Femur (tissue), 1 donor: Measurements from ENCODE around the gene ARHGAP5.

ENCODE experiments used
- DNase-seq: peaks from one replicate; pipeline ENCODE4 v3.0.0-alpha.2; 2017

The ARHGAP5 gene

DNA sequence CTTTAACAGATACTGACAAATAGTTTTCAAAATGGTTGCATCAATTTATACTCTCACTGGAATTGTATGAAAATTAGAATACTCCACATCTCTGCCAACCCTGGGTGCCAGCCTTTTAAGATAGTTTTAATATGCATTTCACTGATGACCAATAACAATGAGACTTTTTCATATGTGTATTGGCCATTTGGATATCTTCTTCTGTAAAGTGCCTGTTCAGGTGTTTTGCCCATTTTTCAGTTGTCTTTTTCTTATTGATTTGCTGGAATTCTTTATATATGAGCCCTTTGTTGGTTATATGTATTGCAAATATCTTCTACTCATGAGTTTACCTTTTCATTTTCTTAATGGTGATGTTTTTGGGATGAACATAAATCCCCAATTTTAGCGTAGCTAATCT is 108.0 kb downstream of the ARHGAP5 start:
- no peak for DNase-seq

DNA sequence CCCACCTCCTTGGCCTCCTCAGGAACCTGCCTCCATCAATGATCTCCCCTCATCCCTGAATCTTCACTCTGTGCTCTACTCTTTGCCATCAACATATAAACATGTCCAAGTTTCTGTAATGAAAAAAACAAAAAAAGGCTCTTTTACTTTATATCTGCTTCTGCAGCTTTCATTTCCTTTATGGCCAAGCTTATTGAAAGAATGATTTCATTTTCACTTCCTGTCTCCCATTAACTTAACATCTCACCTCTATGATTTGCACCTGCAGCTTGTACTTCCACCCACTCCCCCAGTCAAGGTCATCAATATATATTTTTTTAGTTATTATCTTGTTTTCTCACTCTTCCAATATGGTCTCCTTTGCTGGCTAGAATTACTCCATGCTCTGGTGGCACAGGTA is 109.1 kb downstream of the ARHGAP5 start:
- no peak for DNase-seq

DNA sequence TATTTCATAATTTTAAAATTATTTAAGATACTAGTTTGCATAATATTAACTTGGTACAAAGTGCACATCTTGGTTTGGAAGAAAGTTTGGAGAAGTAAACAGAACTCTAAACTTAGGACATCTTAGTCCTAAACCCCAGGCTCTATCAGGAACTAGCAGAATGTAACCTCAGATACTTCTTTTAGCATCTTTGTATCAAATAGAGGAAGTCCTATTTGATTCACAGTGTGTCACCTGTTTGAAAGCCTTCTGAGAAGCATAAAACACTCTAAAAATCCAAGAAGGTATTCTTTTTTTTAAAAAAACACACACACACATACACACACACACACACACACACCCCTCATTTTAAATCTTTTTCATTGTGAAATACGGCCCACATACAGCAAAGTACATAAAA is 112.7 kb downstream of the ARHGAP5 start:
- DNase-seq = no peak

DNA sequence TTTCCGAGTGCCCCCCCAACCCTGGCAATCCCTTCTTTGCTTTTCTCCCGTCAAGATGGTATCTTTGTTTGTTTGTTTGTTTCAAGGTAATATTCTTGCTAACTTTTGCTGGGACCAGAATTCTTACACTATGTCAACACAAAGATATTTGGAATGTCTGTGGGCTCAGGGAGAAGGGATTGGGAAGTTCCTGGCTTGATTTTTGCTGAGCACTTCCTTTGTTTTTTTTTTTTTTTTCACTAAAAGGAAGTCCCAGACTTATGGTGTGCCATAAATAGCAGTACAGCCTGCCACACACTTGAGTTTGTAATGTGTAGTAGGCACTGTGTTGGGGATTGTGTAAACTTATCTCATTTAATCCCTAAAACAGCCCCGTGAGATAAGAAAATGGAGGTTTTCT is 113.6 kb downstream of the ARHGAP5 start:
- no peak for DNase-seq

DNA sequence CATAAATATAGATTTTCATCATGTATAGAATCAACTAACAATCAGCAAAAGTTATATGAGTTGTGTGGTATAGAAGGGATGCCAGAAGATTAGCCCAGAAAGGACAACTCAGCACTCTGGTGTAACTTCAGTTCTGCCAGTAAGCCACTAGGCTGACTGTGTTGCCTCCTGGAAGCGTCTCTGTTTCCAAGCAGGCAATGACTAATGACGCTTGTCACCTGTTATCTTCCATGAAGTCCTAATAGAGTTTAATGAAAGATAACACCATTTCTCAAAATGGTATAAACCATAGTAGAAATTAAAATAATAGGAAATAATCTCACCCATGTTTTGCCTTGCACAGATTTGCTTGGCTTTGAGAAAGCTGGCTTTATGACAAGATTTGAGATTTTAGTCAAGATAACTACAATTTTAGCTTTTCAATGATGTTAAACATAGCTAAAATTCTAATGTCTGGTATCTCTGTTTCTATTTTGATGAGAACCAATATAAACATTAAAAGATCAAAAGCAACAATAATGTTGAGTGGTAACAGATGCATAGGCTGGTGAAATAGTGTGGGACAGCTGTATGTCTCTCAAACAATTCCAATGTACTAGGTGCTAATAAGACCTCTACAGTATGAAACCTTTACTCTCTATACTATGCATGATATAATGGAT is 115.7 kb downstream of the ARHGAP5 start:
- DNase-seq = no peak

DNA sequence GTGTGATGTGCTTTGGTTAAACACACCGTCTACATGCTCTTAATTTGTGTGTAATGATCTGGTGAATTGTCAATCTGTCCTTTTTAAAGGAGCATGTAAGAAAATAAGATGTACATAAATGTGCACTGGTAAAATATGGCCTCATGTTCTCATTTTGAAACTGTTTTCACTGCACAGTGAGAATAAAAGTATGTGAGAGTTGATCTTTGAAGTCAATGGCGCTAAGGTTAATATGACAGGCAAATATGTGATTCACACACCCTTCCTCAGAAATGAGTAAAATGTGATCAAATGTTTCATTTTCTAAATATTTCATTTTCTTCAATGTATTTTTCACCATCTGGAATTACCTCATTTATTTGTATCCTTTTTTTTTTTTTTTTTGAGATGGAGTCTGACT is 116.4 kb downstream of the ARHGAP5 start:
- DNase-seq = no peak

DNA sequence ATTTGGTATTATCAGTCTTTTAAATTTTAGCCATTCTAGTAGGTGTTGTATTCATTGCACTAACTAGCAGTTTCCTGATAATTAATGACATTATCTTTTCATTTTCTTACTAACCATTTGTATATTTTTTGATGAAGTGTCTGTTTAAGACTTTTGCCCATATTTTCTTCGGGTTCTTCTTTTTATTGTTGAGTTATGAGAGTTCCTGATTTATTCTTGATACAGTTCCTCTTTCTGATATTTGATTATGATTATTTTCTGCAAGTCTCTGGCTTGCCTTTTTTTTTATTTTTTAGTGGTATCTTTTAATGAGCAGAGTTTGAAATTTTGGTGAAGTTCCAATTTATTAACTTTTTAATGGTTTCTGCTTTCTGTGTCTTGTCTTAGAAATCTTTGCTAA is 118.5 kb downstream of the ARHGAP5 start:
- DNase-seq = no peak

DNA sequence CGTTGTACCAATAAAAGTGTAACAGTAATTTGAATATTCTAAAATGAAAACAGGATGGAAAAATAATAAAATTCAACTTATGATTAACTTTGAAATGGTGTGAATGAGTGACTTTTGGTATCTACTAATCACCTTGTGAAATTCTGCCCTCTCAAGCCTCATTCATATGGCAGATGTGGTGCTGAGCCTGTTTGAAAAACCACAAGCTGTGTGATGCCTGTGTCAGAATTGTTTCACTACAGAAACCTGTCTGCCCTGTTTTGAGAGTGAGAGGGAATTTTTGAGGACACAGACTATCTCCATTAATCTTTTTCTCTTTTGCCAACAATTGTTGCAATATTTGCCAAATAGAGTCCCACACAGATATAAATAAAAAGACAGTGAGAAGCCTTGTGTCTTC is 120.8 kb downstream of the ARHGAP5 start:
- no peak for DNase-seq

DNA sequence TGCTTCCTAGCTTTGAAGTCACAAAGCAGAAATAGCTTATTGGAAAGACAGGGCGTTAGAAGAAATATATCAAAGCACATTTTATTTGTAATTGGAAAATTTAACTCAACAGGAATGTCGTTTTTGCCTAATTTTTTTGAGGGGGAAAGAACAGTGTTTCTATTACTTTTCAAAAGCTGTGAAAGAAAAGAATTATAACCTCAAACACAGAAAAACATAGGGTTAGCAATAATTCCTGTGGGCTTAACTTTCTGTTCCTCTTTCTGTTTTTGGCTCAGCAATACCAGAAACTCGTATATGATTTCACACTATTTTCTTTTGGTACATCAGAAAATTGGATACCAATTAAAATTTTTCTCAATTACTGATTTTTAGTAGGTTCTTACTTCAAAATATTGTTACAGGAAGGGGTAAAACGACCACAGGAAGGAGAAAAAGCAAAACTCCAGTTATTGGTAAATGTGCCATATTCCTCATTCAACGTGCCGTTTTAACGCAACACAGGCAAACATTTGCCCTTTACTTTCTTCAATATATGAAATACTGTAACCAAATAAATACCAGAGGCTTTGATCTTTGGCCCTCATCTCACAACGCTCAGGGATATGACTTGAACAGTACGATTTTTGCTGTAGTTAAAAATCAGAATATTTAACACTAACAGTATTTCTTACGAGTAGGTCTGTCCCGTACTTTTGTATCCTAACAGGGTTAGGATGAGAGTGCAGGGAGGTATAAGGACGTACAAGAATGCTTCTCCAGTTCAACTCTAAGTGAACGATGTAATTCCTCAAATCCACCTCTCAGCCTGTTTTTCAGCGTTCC is 123.5 kb downstream of the ARHGAP5 start:
- no peak for DNase-seq

DNA sequence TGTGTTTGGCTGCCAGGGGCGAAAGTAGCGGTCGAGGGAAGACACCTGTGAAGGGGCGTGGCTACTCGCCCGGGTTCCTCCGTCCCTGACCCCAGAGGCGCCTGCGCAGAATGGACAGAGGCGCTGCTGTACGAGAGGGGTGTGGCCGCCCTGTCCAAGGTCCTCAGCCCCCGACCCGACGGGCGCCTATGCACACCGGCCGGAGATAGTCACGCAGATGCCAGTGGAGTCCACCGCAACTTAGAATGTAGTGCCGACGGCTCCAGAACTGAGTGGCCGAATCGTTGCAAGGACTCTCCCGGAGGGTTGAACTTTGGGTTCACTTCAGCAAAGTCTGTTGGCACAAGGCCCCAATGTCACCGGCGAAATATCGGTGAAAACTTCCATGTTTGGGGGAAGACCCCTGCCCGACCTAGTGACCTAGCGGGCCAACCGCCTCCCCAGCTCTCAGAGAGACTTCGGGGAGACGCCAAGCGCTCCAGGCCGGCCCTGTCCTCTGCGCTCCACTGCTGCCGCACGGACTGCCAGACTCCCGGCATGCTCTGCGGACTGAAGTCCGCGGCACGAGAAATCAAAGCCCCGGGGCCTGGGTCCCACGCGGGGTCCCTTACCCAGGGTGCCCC is 124.2 kb downstream of the ARHGAP5 start:
- DNase-seq = peak; percentile 87

DNA sequence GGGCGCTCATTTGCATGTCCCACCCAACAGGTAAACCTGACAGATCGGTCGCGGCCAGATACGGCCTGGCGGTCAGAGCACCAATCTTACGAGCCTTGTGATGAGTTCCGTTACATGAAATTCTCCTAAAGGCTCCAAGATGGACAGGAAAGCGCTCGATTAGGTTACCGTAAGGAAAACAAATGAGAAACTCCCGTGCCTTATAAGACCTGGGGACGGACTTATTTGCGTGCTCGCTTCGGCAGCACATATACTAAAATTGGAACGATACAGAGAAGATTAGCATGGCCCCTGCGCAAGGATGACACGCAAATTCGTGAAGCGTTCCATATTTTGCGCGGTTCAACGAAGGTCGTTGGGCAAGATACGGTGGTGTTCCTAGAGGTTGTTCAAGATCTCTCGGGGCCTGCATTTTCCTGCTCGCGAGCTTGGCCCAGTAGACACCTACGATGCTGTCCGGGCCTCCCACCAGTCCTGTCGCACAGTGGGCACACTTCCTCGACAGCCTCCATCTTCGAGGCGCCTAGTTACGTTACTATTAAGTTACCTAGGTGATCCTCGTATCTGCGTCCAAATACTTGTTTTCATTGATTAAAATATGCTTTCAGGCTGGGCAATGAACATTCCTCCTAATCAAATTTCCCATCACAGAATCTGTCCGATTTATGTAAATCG is 124.8 kb downstream of the ARHGAP5 start, which contains the start of gene RNU6-7:
RNU6-7 (plus strand) TSS at position 230 of the 675 bp plus-strand sequence.
- peak; percentile 58 for DNase-seq

DNA sequence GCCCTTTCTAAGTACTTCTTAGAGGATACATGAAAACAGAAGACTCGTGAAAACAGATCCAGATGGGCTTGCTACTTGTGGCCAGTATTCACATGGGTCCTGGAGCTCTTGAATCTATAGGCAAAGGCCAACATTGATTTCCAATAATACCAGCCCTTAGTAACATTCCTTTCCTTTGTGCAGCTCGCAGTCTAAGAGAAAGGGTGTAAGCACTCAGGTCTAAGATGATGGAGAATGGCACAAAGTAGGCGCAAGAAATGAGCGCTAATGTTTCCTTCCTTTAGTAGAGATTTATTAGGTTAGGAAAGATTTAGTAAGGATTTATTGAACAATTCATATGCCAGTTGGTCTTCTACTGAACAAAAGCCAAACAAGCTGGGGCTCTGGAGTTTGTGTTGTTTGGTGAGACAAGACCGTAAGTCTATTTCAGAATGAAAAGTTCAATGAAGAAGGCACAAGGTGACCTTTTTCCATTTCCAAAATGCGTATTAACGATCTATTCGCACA is 125.4 kb downstream of the ARHGAP5 start:
- no peak for DNase-seq

DNA sequence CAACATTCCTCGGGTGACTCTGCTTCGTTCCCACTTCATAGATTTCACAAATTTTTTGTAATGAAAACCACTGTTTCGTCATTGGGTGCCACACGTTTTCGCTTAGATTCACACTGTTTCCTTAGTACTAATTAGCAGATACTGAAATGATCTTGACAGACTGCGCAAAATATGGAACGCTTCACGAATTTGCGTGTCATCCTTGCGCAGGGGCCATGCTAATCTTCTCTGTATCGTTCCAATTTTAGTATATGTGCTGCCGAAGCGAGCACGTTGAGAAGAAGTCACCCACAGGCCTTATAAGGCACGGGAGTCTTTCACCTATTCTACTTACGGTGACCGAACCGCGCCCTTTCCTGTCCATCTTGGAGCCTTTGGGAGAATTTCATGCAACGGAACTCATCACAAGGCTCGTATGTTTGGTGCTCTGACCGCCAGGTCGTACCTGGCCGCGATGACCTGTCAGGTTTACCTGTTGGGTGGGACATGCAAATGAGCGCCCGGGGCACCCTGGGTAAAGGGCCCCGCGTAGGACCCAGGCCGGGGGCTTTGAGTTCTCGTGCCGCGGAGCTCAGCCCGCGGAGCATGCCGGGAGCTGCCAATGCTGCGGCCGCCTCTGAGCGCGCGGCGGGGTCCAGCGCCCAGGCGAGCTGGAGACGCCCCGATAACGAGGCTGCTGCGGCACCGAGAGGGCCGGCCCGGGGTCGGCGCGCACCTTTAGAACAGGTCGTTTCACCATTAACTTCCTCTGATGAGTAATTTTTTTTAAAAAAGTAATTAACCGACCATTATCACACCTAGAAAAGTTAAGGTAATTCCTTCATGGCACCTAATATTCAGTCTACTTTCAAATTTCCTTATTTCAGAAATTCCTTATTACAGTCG is 126.1 kb downstream of the ARHGAP5 start, which contains the start of gene RNU6-8:
RNU6-8 (minus strand) TSS at position 272 of the 885 bp plus-strand sequence.
- DNase-seq = peak; percentile 93

DNA sequence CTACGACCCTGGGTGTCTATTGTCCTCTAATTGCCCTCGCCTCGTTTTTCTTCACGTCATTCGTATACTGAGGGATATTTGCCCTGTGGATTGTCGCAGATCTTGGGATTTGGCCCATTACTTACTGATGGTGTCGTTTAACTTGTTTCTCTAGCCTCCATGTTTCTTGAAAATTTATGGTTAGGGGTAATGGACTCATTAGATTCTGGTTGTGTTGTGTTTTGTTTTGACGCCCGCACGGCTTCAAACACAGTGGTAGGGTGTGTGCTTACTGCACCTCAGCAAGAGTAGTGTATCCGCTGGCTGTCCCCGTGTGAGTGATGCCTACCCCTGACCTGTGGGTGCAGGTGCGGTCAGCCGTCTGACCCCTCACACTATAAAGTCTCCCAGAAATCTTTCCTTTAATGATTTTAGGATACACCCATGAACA is 126.8 kb downstream of the ARHGAP5 start:
- DNase-seq = peak; percentile 19

DNA sequence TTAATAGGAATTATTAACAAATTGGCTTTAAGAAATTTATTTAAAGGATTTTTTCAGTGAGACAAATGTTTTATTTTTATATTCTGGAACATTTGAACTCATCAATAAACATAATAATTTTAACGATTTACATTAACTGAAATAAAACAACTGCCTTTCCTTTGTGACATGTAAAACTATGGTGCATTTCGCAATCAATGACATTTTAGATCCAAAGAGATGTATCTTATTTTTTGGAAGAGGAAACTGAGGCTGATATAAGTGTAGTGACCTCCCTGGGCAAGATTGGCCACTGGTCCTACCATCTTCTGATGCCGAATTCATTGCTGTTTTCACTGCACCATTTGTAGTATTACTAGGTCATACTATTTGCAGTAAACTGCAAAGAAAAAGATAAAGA is 128.4 kb downstream of the ARHGAP5 start:
- DNase-seq = no peak

DNA sequence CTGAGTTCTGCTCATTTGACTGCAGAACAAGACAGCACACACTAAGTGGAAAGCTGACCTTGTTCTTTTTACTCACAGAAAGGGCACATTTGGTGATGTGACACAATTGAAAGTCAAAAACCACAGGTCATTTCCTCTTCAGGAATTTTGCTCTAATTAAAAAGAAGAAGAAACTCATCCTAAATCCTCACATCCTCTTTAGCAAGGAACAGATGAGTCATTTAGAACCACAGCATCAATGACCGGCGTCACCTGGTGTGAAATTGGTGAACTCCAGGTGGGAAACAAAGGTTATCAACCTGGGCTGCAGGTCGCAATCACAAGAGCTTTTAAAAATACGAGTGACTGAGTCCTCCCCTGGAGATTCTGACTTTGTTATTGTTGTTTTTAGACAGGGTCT is 128.9 kb downstream of the ARHGAP5 start:
- no peak for DNase-seq

DNA sequence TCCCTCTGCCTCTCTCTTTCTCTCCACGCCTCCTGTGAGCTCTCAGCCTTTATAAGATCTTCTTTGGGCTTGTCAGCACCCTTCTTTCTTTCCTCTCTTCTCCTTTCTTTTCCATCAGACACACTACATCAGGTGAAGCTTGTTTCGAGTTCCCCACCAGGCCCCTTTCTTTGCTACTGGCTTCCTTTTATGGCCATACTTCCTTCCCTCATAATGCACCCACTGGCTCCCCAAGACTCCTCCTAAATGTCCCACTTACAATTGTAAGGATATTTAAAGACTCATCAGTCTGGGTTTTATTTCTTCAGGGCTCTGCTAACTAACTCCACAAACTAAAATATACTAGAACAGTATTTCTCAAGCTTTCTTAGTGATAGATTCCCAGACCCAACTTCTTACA is 129.4 kb downstream of the ARHGAP5 start:
- no peak for DNase-seq

DNA sequence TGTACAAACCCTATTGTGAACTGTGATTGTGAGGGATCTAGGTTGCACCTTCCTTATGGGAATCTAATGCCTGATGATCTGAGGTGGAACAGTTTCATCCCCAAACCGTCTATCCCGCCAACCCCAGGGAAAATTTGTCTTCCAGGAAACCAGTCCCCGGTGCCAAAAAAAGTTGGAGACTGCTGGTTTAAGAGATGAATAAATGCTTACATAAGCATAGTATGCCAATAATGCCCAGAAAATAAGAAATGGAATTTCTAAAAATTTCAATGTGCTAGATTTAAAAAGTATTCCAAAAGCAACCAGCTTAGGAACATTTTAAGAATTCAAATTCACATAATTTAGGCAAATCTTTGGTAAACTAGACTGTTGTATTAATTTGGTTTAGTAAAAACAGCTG is 131.4 kb downstream of the ARHGAP5 start:
- no peak for DNase-seq
